NCI-H774 (cell line): Measurements from ENCODE around the gene NFASC.

Experiments
- DNase-seq: peaks from one replicate; lab custom pipeline; 2025; lab: John Stamatoyannopoulos, UW

NFASC gene

GRCh38 chr1:205041998-205042910 is 171.6 kb downstream of the NFASC start:
- DNase-seq: no peak

- no peak for DNase-seq
Observed at GRCh38 chr1:205042911-205043806, 172.5 kb downstream of the NFASC start, which contains the start of gene CNTN2. Gene CNTN2, plus strand, starts transcription at chr1:205043212. Its CDS starts 9,974 bp downstream, at chr1:205053186.

DNA sequence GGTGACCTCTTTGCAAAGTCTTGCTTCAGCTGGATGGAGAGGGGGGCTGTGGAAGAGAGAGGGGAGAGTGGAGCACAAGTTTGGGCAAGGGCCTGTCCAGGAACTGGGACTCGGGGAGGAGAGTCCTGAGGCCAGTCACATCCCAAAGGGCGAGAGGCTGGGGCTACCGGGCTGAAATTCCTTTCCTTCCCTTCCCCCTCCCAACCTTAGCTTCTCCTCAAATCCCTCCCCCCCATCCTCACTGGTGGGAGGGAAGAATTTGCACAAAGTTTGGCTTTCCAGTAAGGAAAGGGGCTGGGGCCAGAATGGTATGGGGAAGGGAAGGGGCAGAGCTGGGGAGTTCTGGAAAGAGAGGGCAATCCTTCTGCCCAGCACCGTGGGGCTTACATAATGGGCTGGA is 173.2 kb downstream of the NFASC start:
- DNase-seq: no peak

GRCh38 chr1:205044741-205045140 is 174.1 kb downstream of the NFASC start:
- no peak for DNase-seq

- DNase-seq: no peak
Observed at GRCh38 chr1:205045146-205045545, 174.5 kb downstream of the NFASC start.

- DNase-seq: no peak
Observed at GRCh38 chr1:205046870-205047269, 176.2 kb downstream of the NFASC start.

GRCh38 chr1:205047764-205048231 is 177.1 kb downstream of the NFASC start:
- no peak for DNase-seq

DNA sequence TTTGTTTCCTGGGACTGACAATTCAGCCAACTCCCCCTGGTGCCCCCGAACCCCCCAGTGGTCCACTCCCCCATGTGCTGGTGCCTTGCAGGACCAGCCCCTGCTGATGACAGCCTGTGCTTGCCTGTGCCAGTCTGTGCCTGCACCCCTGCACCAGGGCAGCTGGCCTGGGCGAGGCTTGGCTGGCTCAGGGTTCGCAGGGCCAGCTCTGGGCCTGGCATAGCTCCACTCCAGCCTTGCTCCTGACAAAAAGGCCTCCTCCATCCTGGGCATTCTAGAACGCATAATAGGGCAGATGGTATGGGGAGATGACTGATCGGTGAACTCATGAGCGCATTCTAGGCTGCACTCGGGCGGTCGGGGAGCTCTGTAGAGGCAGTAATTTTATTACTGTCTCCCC is 177.7 kb downstream of the NFASC start:
- DNase-seq: no peak

DNA sequence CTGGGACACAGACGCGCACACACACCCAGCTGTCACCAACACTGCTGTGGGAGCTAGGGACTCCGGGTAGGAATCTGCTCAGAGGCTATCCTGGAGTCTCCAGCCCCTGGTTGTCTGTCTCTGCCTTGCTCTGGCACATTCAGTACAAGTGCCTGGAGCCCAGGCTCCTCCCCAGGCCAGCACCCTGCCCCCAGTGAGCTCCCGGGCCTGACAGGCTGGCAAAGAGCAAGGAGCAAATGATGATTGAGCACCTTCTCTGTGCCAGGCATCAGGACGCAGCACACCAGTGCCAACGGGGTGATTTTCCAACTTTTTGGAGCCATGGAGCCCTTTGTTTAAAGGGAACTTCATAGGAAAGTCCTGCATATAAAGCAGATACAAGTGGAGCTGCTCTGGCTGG is 178.8 kb downstream of the NFASC start:
- no peak for DNase-seq

DNA sequence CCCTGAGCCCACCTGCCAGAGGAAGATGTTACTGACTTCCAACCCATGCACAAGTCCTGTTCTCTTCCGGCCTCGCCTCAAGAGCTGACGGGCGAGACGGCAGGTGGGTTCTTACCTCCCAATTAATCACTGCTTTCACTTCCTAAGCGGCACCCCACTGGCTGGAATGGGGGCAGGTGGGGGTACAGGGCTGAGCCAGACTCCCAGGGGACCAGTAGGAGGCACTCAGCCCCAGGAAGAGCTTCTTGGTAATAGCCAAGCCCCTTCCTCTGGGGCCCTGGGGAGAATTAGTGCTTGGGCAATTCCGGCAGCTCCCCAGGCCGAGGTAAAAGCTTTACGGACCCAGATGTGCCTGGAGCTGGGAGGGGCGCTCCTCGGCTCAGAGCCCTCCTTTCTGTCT is 182.0 kb downstream of the NFASC start:
- no peak for DNase-seq

DNA sequence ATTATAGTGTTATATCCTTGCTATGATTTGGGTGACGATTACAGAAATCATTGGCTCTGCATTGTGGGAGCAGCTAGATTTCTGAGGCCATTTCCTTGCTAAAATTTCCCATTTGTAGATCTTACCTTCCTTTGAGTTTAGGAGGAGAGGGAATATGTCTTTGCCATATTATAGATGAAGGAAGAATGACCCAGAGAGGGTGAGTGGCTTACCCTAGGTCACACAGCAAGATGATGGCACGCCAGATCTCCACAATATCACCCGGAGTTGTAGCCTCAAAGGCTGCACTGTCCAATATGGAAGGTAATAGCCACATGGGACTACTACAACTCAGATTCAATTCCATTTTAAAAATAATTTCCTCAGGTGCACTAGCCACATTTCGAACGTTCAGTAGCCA is 182.6 kb downstream of the NFASC start:
- no peak for DNase-seq

DNA sequence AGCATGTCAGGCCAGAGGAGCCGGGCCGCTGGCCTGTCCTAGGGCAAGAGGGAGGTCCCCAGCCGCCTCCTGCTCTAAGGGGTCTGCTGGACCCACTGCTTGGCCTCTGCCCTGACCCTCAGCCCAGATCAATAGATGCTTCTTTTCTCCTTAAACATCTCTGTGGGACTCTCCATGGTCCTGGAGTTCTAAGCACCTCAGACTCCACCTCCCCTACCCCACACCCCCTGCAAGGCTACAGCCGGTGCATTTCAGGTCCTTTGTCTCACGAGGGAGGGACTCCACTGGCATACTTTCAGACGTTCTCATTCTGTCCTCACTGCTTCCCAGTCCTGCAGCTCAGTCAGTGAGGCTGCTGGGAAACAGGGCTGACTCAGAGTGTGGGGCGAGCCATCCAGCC is 183.4 kb downstream of the NFASC start:
- no peak for DNase-seq

GRCh38 chr1:205056188-205056611 is 185.5 kb downstream of the NFASC start:
- no peak for DNase-seq

- no peak for DNase-seq
Observed at GRCh38 chr1:205056956-205057568, 186.4 kb downstream of the NFASC start.

GRCh38 chr1:205057808-205058575 is 187.3 kb downstream of the NFASC start:
- no peak for DNase-seq

DNA sequence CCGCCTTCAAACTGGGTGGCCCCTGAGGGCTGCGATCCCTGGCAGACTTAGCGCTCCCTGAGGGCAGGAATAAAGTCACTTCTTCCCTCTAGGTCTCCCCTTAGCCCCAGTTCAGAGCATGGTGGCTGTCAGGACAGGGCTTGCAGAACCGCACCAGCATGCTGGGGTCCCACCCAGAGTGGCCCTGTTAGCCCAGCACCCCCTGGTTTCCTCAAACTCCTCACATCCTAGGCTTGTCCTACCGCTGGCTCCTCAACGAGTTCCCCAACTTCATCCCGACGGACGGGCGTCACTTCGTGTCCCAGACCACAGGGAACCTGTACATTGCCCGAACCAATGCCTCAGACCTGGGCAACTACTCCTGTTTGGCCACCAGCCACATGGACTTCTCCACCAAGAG is 188.2 kb downstream of the NFASC start:
- DNase-seq: no peak

DNA sequence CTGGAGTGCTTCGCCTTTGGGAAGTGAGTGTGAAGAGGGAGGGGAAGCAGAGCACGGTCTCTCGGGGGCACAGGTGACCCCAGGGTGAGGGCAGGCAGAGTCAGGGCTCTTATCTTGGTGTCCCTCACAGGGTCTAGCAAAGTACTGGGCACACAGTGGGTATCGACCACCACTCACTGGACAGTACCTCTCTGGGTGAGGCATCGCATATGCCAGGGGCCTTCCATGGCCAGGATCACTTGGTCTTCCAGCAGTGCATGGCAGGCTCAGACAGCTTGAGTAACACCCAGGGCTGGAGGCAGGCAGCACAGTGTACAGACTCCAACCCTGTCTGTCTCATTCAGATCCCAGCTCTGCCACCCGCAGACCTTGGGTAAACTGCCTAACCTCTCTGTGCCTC is 189.0 kb downstream of the NFASC start:
- no peak for DNase-seq

GRCh38 chr1:205060746-205061145 is 190.1 kb downstream of the NFASC start:
- DNase-seq: no peak

DNA sequence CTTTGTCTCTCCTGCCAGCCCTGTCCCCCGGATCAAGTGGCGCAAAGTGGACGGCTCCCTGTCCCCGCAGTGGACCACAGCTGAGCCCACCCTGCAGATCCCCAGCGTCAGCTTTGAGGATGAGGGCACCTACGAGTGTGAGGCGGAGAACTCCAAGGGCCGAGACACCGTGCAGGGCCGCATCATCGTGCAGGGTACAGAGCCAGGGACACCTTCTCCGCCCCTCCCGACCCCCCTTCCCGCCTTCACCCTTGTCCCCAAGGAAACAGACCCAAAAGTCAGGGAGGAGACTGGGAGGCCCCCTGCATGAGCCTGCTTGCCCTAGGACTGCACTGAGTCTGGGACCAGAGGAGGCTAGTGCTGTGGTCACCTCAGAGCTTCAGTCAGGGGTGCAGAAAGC is 190.6 kb downstream of the NFASC start:
- no peak for DNase-seq

DNA sequence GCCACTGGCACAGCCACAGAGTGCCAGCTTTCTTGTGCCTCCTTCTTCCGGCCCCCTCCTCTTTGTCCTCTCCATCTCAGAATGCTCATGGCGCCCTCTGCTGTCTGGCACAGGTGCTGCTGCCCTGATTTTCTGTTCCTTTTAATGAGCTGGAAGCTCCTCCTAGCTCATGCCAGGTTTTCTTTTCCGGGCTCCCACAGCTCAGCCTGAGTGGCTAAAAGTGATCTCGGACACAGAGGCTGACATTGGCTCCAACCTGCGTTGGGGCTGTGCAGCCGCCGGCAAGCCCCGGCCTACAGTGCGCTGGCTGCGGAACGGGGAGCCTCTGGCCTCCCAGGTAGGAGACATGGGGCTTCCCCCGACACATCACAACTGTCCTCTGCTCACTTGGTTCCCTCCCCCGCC is 191.0 kb downstream of the NFASC start:
- peak; percentile 64 for DNase-seq

DNA sequence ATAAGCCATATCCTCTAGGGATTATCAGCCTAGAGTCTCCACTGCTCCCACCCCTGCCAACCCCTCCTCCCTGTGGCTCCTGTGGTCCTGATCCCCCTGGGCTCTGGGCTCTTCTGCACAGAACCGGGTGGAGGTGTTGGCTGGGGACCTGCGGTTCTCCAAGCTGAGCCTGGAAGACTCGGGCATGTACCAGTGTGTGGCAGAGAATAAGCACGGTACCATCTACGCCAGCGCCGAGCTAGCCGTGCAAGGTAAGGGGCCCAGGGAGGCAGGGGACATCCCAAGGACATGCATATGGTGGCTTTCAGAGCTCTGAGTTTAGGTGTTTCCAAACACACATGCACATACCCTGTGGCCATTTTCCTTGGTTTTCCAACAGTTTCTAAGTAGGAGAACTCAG is 191.7 kb downstream of the NFASC start:
- no peak for DNase-seq
